GM12878 (cell line): ENCODE data around the gene PRPS1. TPM values are rescaled to one million over a fixed set of nuclear protein-coding genes. Genes with fewer than 3 reads are reported as not detected.

Experiments used
- ATAC-seq: fragments of 200-7000 bp; cut with Tn5 transposase; 3 replicates; pipeline ENCODE4 v1.9.1; 2020; ENCODE audit warnings: mild to moderate bottlenecking, moderate library complexity
- BruUV-seq: library from RNA; stranded (reverse); fragments of 400-500 nt; replicated peaks from 2 replicates; lab custom pipeline; 2021; lab: Mats Ljungman, UMichigan
- CTCF ChIA-PET: fragments of 300-600 bp; sonication (Branson Sonifier 250); formaldehyde crosslinking; extraction: SDS; loops from one replicate; lab custom pipeline; 2021; ENCODE audit warnings: inconsistent platforms; lab: Yijun Ruan, JAX
- POLR2A ChIA-PET: fragments of 350-600 bp; formaldehyde crosslinking; extraction: SDS; loops from one replicate; lab custom pipeline; 2021; ENCODE audit warnings: inconsistent platforms; lab: Charles Lee
- RAD21 ChIA-PET: fragments of 300-600 bp; sonication (Branson Sonifier 250); formaldehyde crosslinking; loops from one replicate; lab custom pipeline; 2023; ENCODE audit warnings: antibody characterized with exemption; ENCODE audit not compliant: unreplicated experiment; lab: Charles Lee
- SMC1A ChIA-PET: fragments of 300-600 bp; sonication (Branson Sonifier 250); formaldehyde crosslinking; loops from one replicate; lab custom pipeline; 2023; ENCODE audit not compliant: unreplicated experiment, uncharacterized antibody; lab: Charles Lee
- DNase-seq: peaks from one replicate; pipeline ENCODE4 v3.0.0-alpha.2; 2011; ENCODE audit warnings: low read depth, low spot score
- FAIRE-seq: peaks from 3 replicates; lab custom pipeline; 2011; peaks lifted over from hg19 to GRCh38; lab: Jason Lieb, UNC
- H2AFZ ChIP-seq: 2 replicates; pipeline ENCODE4 v1.6.0; 2011; ENCODE audit warnings: low read depth, low read length, control low read depth; ENCODE audit not compliant: control insufficient read depth
- H3K27ac ChIP-seq: 2 replicates; pipeline ENCODE4 v1.5.1; 2011; ENCODE audit warnings: control low read depth; ENCODE audit not compliant: control insufficient read depth, insufficient read depth
- H3K27me3 ChIP-seq, 2 experiments: replicated peaks in 1 of 2; 2 replicates each; pipeline versions ENCODE4 v1.6.0 to v1.6.1; 2011; ENCODE audit warnings: low read length in 1 of 2; ENCODE audit not compliant: control insufficient read depth in 2 of 2, insufficient read depth in 2 of 2
- H3K36me3 ChIP-seq, 2 experiments: 2 replicates each; pipeline ENCODE4 v1.5.1; 2011; ENCODE audit warnings: low read length in 1 of 2; ENCODE audit not compliant: control insufficient read depth in 2 of 2, insufficient read depth in 2 of 2
- H3K4me1 ChIP-seq: 2 replicates; pipeline ENCODE4 v1.6.1; 2011; ENCODE audit warnings: mild to moderate bottlenecking, low read length, moderate library complexity, mixed read lengths; ENCODE audit not compliant: control insufficient read depth, insufficient read depth
- H3K4me2 ChIP-seq: 2 replicates; pipeline ENCODE4 v1.6.0; 2011; ENCODE audit warnings: control low read depth; ENCODE audit not compliant: control insufficient read depth, insufficient read depth
- H3K4me3 ChIP-seq: fragments of 200-600 bp; sonication (generic); 2 replicates; pipeline ENCODE4 v1.5.1; 2016
- H3K79me2 ChIP-seq: 2 replicates; pipeline ENCODE4 v1.6.0; 2011; ENCODE audit warnings: low read length; ENCODE audit not compliant: control insufficient read depth, insufficient read depth
- H3K9ac ChIP-seq: 2 replicates; pipeline ENCODE4 v1.8.0; 2011; ENCODE audit warnings: low read length, control low read depth, mixed read lengths; ENCODE audit not compliant: control insufficient read depth, insufficient read depth
- H3K9me3 ChIP-seq: replicated peaks from 3 replicates; pipeline ENCODE4 v1.5.1; 2011; ENCODE audit warnings: mild to moderate bottlenecking, low read length; ENCODE audit not compliant: control insufficient read depth, insufficient read depth
- H4K20me1 ChIP-seq: 2 replicates; pipeline ENCODE4 v1.6.0; 2011; ENCODE audit not compliant: control insufficient read depth, insufficient read depth
- ASH2L ChIP-seq: fragments of 300-600, 200-600 bp; sonication (generic); IDR thresholded peaks from 2 replicates; pipeline ENCODE4 v1.6.1; 2017; ENCODE audit warnings: low read depth, mild to moderate bottlenecking, borderline replicate concordance
- ATF3 ChIP-seq: IDR thresholded peaks from 2 replicates; pipeline ENCODE4 v1.6.1; 2011; ENCODE audit warnings: low read depth, mild to moderate bottlenecking, low read length, moderate library complexity, borderline replicate concordance; ENCODE audit errors: extremely low read depth
- BCL11A ChIP-seq: IDR thresholded peaks from 2 replicates; pipeline ENCODE4 v1.6.1; 2011; ENCODE audit warnings: low read depth, low read length
- EED ChIP-seq: sonication (generic); IDR thresholded peaks from 2 replicates; pipeline ENCODE4 v1.6.1; 2016; ENCODE audit warnings: antibody characterized with exemption, low read depth
- ETV6 ChIP-seq, 2 experiments: fragments of 450-650 bp in 1 of 2; IDR thresholded peaks in 1 of 2; conservative IDR thresholded peaks in 1 of 2; 2 replicates each; pipeline ENCODE4 v1.6.1; 2014; ENCODE audit warnings: antibody characterized with exemption in 1 of 2, borderline replicate concordance in 1 of 2, low read depth in 1 of 2, mild to moderate bottlenecking in 1 of 2, moderate library complexity in 1 of 2
- FOXM1 ChIP-seq: IDR thresholded peaks from 2 replicates; pipeline ENCODE4 v1.6.1; 2012; ENCODE audit warnings: low read depth, mild to moderate bottlenecking, inconsistent platforms, low read length, moderate library complexity
- IKZF1 ChIP-seq: fragments of 450-650 bp; conservative IDR thresholded peaks from 2 replicates; pipeline ENCODE4 v1.6.1; 2017; ENCODE audit warnings: antibody characterized with exemption, mild to moderate bottlenecking
- IKZF2 ChIP-seq, 2 experiments: fragments of 450-650 bp; IDR thresholded peaks; 2 replicates each; pipeline ENCODE4 v1.6.1; 2017; ENCODE audit warnings: mild to moderate bottlenecking in 2 of 2, moderate library complexity in 2 of 2
- MTA2 ChIP-seq: fragments of 450-650 bp; IDR thresholded peaks from 2 replicates; pipeline ENCODE4 v1.6.1; 2016; ENCODE audit warnings: low read depth, mild to moderate bottlenecking, moderate library complexity
- NFIC ChIP-seq: IDR thresholded peaks from 2 replicates; pipeline ENCODE4 v1.6.1; 2012; ENCODE audit warnings: low read depth, mild to moderate bottlenecking, inconsistent platforms, low read length, moderate library complexity
- POU2F2 ChIP-seq: IDR thresholded peaks from 3 replicates; pipeline ENCODE4 v1.6.1; 2011; ENCODE audit warnings: low read depth, mild to moderate bottlenecking, low read length, borderline replicate concordance
- RAD51 ChIP-seq: fragments of 450-650 bp; IDR thresholded peaks from 2 replicates; pipeline ENCODE4 v1.6.1; 2016; ENCODE audit warnings: moderate library complexity, mild to moderate bottlenecking, inconsistent platforms
- RUNX3 ChIP-seq: IDR thresholded peaks from 2 replicates; pipeline ENCODE4 v1.6.1; 2012; ENCODE audit warnings: low read length, inconsistent platforms
- ZNF687 ChIP-seq: fragments of 450-650 bp; IDR thresholded peaks from 2 replicates; pipeline ENCODE4 v1.6.1; 2017; ENCODE audit warnings: mild to moderate bottlenecking, moderate library complexity
- ZZZ3 ChIP-seq: IDR thresholded peaks from 2 replicates; pipeline ENCODE4 v1.6.1; 2011; ENCODE audit warnings: low read depth; ENCODE audit not compliant: control insufficient read depth, insufficient read length
- WGBS: methylation state at CpG from one replicate; pipeline ENCODE4 v1.1.6; 2016; ENCODE audit warnings: low lambda C conversion rate; ENCODE audit not compliant: insufficient replicate concordance, insufficient coverage; ENCODE audit errors: missing lambda C conversion rate; 5-methylcytosine and 5-hydroxymethylcytosine counted together
- in situ Hi-C: fragments of 300-500 bp; cut with MboI; formaldehyde crosslinking; loops from 9 replicates; pipeline ENCODE4 v1.14.3; 2018; ENCODE audit warnings: mixed read lengths
- intact Hi-C: fragments of 100-400 bp; cut with micrococcal nuclease; formaldehyde crosslinking; loops from one replicate; pipeline ENCODE4 v1.14.2; 2022; ENCODE audit not compliant: unreplicated experiment
- polyA plus RNA-seq, 11 experiments: library from polyadenylated mRNA; depleted of rRNA in 4 of 11; unstranded in 6 of 11; stranded (reverse) in 5 of 11; fragments of >200 nt; fragmentation: Nextera tagmentation in 4 of 11; fragmentation: Illumina TruSeq in 1 of 11; extraction: Ambion mirVana in 4 of 11; extraction: Trizol in 1 of 11; gene quantifications; 1 replicate in 1 of 11; 2 replicates in 10 of 11; pipeline versions ENCODE4 v1.2.1 to v1.2.3, GENCODE V29; 2011 to 2016; ENCODE audit warnings: inconsistent platforms in 2 of 11, missing spikeins in 2 of 11, low read depth in 1 of 11
- total RNA-seq, 4 experiments: library from RNA; depleted of rRNA in 3 of 4; stranded (reverse); fragments of >200 nt in 3 of 4; fragmentation: Illumina TruSeq in 1 of 4; extraction: Trizol in 1 of 4; gene quantifications; 2 replicates each; pipeline versions ENCODE4 v1.2.1 to v1.2.3, GENCODE V29; 2013 to 2021
- TF ChIP-seq, protein P1 (sequence below): fragments of 450-650 bp; IDR thresholded peaks from 2 replicates; pipeline ENCODE4 v1.6.1; 2018; ENCODE audit warnings: borderline replicate concordance, mild to moderate bottlenecking; ENCODE audit not compliant: partially characterized antibody
- TF ChIP-seq, protein P2 (sequence below): IDR thresholded peaks from 2 replicates; pipeline ENCODE4 v1.6.1; 2012; ENCODE audit warnings: low read depth, low read length, improper control_type of control experiment

Gene PRPS1
- total and polyA plus RNA-seq, 10 of the 15 experiments (the other 5 are each of a cell fraction or from before 2014, with no cell fraction given): 26.5 to 86.5 (median 61.1) TPM

DNA sequence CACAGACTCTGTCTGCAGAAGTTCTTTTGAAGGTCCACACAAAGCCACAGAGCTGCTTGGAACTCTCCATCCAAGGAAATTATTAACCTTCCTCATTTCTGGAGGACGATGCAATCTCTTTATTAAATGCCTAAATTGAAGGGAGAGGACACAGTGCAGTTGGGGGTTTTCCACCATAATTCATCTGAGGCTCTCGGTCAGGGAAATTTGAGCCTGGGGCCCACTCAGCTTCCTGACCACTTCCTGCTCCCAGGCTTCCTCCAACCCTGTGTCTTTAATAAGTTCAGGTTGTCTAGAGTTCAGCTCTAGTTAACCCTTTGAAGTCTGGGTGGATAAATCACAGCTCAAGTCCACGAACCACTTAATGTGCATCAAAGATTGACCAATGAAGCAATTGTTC is 58.5 kb downstream of the PRPS1 start:
- BruUV-seq: no TSS peak
- 14% methylated on average over 3 of the region's 3 CpGs for WGBS
- ATAC-seq: peak; percentile 50
- Histone ChIP-seq H3K9ac (no peak overlapping the region), H3K9me3 (no peaks in the 10 kb centered on the region), H3K27me3 (no peaks in the 10 kb centered on the region), H3K4me3 (no peak overlapping the region), H3K36me3 (no peaks in the 10 kb centered on the region), H3K4me2 (no peak overlapping the region; the same call in 1 of the 2 replicates), H3K4me1 (peaks cover 18% of the 10 kb centered on the region), H2AFZ (no peak overlapping the region), H3K27ac (no peak overlapping the region), H4K20me1 (no peaks in the 10 kb centered on the region), H3K79me2 (no peaks in the 10 kb centered on the region)
- in situ Hi-C loops (no loop called here), intact Hi-C loops (no loop called here)
- no peak for DNase-seq
- CTCF ChIA-PET: interaction anchor here (0.7 to 2.7 kb wide), 8 partner anchors 9 to 149 kb away, joined by 3 to 13 read pairs (median 4); no protein-coding TSS in a partner anchor
- RAD21 ChIA-PET: interaction anchor here (0.8 to 2.8 kb wide), 7 partner anchors 9 to 30 kb away, joined by 3 to 17 read pairs (median 6); no protein-coding TSS in a partner anchor
- FAIRE-seq: no peak
- POLR2A ChIA-PET: interaction anchor here (0.8 to 1.8 kb wide), 6 partner anchors 10 to 57 kb away, joined by 3 to 10 read pairs (median 4); no protein-coding TSS in a partner anchor
- SMC1A ChIA-PET: interaction anchor here (0.6 to 5.9 kb wide), 6 partner anchors 12 to 98 kb away, joined by 3 to 51 read pairs (median 20); no protein-coding TSS in a partner anchor
- TF ChIP-seq ZZZ3 (no peak), EED (peak; percentile 65), FOXM1 (peak; percentile 46; the same call in 1 of the 2 replicates), RAD51 (no peak), ATF3 (no peak), MTA2 (no peak), IKZF1 (peak; percentile 67), RUNX3 (peak; percentile 77), BCL11A (0 out of 2 replicates have a peak, but pooled peaks have one; percentile 40), IKZF2 (IDR thresholded peaks at IDR 0.05) (peak; percentile 17 to 18; a peak in 1 of 4 replicates), POU2F2 (no peak), ETV6 (conservative IDR thresholded peaks at IDR 0.05 in 1 of 2, IDR thresholded peaks at IDR 0.05 in 1 of 2; ENCODE audit: borderline replicate concordance in 1 of 2, low read depth in 1 of 2) (peak in 1 of 2 experiments; percentile 74; a peak in 1 of 4 replicates), ZNF687 (no peak), NFIC (peak; percentile 51; the same call in 1 of the 2 replicates), ASH2L (no peak)
- TF ChIP-seq, protein P1, sequence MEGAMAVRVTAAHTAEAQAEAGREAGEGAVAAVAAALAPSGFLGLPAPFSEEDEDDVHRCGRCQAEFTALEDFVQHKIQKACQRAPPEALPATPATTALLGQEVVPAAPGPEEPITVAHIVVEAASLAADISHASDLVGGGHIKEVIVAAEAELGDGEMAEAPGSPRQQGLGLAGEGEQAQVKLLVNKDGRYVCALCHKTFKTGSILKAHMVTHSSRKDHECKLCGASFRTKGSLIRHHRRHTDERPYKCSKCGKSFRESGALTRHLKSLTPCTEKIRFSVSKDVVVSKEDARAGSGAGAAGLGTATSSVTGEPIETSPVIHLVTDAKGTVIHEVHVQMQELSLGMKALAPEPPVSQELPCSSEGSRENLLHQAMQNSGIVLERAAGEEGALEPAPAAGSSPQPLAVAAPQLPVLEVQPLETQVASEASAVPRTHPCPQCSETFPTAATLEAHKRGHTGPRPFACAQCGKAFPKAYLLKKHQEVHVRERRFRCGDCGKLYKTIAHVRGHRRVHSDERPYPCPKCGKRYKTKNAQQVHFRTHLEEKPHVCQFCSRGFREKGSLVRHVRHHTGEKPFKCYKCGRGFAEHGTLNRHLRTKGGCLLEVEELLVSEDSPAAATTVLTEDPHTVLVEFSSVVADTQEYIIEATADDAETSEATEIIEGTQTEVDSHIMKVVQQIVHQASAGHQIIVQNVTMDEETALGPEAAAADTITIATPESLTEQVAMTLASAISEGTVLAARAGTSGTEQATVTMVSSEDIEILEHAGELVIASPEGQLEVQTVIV: no peak
- TF ChIP-seq, protein P2, sequence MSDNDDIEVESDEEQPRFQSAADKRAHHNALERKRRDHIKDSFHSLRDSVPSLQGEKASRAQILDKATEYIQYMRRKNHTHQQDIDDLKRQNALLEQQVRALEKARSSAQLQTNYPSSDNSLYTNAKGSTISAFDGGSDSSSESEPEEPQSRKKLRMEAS: no peak
